GM12874 (cell line): Measurements from ENCODE around the gene PUS1.

Experiments used
- TF ChIP-seq, protein P1 (sequence below): IDR thresholded peaks from 2 replicates; pipeline ENCODE4 v1.5.1; 2011; ENCODE audit warnings: low read depth, mild to moderate bottlenecking, control low read depth, low read length, moderate library complexity; ENCODE audit not compliant: insufficient read depth

The PUS1 gene

DNA sequence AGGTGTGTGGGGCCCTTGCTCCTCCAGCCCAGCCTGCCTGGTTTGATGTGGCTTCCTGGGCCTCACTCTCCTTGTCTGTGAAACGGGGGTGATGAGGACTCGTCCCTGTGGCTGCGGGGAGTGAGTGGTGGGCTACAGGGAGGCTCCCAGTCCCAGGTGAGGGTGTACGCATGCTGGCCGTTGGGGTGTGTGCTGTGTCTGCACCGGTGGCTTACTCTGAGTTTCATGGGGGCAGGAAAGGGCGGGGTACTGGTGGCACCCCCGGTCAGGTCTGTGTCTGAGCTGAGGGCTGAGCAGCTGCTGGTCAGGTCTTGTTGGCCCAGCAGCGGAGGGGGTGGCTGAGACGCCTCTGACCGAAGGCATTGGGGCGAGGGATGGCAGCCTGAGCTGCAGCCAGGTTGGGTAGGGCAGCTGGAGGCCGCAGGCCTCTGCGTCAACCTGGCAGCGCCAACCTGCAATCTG lies 23.4 kb upstream of the PUS1 start:
- TF ChIP-seq, protein P1, sequence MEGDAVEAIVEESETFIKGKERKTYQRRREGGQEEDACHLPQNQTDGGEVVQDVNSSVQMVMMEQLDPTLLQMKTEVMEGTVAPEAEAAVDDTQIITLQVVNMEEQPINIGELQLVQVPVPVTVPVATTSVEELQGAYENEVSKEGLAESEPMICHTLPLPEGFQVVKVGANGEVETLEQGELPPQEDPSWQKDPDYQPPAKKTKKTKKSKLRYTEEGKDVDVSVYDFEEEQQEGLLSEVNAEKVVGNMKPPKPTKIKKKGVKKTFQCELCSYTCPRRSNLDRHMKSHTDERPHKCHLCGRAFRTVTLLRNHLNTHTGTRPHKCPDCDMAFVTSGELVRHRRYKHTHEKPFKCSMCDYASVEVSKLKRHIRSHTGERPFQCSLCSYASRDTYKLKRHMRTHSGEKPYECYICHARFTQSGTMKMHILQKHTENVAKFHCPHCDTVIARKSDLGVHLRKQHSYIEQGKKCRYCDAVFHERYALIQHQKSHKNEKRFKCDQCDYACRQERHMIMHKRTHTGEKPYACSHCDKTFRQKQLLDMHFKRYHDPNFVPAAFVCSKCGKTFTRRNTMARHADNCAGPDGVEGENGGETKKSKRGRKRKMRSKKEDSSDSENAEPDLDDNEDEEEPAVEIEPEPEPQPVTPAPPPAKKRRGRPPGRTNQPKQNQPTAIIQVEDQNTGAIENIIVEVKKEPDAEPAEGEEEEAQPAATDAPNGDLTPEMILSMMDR, result no peak

DNA sequence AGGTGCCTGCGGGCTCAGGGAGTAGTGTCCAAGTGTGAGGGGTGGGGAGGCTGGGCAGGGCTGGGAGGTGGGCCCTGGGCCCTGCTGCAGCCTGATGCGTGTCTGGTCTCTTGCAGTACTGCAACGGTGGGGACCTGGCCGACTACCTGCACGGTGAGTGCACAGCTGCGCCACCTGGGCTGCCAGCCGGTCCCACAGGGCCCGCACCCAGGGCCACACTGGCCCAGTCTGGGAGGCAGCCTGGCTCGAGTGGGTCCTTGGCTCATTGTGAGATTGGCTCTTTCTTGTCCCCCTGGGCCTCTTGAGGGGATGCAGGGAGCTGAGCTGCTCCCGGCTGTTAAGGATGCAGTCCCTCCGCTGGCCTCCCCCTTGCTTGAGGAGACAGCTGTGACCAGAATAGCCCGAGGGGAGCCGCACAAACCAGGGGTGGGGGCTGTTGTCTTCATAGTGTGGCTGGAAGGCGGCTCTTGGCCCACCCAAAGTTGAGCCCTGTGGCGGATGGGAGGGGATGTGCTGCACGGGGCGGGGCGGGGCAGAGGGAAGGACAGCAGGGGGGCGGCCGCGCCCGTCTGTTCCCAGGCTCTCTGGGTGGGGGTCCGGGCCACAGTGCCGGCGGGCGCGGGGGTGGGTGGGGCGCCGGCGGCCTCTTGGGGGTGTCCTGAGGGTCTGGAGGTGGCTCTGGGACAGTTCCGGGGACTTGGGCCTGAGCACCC lies 21.5 kb upstream of the PUS1 start:
- TF ChIP-seq, protein P1, result no peak

DNA sequence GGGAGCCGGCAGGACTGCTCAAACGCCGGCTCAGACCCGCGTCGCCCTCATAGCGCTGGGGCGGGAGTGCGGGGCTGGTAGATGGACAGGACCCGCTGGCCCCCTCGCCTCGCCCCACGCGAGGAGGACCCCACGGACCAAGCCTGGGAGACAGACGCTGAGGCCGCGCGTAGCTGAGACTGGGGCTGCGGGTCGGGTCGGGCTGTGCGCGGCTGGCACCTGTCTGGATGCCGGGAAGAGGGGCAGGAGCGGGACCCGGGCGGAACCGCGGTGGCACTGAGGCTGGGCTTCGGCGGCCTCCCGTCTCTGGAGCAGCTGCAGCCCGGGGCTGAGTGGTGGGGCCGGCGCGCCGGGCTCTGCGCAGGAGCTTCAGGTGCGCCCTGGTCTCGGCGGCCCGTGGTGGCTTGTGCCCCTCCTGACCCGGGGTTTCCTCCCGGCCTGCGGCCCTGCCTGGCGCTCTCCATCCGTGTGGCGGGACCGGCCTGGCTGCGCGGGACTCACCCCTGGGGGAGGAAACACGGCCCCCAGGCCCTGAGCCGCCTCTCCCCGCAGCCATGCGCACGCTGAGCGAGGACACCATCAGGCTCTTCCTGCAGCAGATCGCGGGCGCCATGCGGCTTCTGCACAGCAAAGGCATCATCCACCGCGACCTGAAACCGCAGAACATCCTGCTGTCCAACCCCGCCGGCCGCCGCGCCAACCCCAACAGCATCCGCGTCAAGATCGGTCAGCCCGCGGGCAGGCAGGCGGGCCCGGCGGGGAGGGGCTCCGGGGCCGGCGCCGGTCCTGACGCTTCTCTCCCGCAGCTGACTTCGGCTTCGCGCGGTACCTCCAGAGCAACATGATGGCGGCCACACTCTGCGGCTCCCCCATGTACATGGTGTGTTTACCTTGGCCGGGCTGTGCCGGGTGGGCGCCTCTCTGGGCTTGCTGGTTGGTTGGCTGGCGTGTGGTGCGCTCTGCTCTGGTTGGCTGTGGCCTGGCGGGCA lies 20.7 kb upstream of the PUS1 start:
- TF ChIP-seq, protein P1, result no peak

DNA sequence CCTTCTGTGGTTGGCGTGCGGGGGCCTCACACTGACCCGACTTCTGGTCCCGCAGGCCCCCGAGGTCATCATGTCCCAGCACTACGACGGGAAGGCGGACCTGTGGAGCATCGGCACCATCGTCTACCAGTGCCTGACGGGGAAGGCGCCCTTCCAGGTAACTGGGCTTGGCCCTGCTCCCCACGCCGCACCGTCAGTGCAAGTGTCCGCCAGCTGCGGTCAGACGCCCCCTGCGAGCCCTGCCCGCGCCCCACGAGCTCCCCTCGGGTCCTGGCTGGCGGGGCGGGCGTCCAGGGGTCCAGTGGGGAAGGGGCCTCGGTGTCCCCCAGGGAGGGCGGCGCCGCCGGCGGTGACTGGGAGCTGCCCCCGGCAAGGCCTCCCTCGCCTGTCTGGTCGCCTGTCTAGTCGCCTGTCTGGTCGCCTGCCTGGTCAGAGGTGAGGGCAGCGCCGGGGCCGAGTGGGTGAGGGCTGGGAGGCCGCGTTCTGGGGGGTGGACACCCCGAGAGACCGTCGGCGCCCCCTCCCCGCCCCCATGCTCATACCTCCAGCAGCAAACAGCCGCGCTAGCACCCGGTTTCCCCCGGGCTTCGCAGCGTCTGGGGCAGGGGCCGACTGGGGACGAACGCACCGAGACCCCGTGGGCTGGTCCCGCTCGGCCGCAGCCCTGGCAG lies 19.9 kb upstream of the PUS1 start:
- TF ChIP-seq, protein P1, result no peak

DNA sequence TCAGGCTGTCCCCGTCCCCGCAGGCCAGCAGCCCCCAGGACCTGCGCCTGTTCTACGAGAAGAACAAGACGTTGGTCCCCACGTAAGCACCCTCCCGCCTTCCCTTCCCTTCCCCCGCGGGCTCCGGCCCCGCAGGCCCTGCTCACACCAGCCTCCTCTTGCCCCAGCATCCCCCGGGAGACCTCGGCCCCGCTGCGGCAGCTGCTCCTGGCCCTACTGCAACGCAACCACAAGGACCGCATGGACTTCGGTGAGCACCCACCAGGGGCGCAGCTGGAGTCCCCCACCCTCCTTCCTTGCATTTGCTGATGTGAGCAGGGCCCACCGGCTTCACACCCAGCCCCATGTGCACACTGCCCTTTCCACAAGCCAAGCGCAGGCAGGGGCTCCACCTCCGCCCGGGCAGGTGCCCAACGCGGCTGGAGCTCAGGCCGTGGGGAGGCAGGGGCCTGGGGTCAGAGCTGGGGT lies 19.3 kb upstream of the PUS1 start:
- TF ChIP-seq, protein P1, result no peak

DNA sequence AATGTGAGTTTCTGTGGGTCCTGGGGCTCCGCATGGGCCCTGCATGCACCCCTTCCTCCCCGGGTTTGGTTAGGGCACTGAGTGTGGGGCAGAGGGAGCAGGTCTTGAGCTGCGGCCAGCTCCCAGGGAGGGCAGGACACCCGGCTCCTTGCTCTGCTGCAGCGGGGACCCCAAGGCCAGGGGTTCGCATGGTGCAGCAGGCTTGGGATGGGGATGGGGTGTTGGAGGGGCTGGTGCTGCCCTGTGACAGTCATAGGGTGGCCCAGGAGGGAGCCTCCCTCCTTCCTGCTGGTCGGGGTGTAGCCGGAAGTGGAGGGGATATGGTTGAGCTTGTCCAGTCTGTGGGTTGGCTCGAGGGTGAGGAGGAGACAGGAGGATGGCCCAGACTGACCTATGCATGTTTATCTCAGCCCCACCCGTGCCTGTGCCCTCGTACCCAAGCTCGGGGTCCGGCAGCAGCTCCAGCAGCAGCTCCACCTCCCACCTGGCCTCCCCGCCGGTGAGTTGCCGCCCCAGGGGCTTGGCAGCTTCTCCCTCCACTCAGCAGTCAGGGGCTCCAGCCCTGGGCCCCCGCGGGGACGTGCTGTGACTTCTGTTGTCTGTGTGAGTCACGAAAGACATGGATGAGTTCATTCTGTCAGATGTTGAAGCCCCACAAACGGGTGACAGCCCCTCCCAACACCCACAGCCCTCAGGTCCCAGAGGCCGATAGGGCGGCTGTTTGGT lies 18.6 kb upstream of the PUS1 start:
- TF ChIP-seq, protein P1, result no peak
